ENCODE results near the gene MAGEB2. TPM values are rescaled to one million over a fixed set of nuclear protein-coding genes. Genes with fewer than 3 reads are reported as not detected.

The MAGEB2 gene
- total and polyA plus RNA-seq, 2 experiments from 2014 or later = 0.24 TPM; not detected in 1

DNA sequence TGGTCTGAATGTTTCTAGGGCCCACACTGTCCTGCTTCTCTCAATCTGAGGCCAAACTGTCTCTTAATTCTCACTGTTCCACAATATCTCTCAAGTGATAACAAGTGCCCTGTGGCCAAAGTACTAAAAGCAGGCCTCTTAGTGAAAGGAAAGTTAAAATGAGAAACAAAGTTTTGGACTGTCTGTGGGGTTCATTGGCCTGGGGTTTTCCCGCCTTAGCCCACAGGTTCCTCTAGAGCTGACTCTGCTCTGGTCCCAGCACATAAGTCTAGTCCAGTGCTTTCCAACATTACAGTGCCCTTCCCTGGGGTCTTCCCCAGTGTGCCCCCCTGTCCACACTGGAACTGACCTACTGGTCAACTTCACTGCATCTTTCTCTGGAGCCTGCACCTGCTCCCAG, 37.9 kb downstream of the MAGEB2 start (continued):
- TF ChIP-seq, protein P1, sequence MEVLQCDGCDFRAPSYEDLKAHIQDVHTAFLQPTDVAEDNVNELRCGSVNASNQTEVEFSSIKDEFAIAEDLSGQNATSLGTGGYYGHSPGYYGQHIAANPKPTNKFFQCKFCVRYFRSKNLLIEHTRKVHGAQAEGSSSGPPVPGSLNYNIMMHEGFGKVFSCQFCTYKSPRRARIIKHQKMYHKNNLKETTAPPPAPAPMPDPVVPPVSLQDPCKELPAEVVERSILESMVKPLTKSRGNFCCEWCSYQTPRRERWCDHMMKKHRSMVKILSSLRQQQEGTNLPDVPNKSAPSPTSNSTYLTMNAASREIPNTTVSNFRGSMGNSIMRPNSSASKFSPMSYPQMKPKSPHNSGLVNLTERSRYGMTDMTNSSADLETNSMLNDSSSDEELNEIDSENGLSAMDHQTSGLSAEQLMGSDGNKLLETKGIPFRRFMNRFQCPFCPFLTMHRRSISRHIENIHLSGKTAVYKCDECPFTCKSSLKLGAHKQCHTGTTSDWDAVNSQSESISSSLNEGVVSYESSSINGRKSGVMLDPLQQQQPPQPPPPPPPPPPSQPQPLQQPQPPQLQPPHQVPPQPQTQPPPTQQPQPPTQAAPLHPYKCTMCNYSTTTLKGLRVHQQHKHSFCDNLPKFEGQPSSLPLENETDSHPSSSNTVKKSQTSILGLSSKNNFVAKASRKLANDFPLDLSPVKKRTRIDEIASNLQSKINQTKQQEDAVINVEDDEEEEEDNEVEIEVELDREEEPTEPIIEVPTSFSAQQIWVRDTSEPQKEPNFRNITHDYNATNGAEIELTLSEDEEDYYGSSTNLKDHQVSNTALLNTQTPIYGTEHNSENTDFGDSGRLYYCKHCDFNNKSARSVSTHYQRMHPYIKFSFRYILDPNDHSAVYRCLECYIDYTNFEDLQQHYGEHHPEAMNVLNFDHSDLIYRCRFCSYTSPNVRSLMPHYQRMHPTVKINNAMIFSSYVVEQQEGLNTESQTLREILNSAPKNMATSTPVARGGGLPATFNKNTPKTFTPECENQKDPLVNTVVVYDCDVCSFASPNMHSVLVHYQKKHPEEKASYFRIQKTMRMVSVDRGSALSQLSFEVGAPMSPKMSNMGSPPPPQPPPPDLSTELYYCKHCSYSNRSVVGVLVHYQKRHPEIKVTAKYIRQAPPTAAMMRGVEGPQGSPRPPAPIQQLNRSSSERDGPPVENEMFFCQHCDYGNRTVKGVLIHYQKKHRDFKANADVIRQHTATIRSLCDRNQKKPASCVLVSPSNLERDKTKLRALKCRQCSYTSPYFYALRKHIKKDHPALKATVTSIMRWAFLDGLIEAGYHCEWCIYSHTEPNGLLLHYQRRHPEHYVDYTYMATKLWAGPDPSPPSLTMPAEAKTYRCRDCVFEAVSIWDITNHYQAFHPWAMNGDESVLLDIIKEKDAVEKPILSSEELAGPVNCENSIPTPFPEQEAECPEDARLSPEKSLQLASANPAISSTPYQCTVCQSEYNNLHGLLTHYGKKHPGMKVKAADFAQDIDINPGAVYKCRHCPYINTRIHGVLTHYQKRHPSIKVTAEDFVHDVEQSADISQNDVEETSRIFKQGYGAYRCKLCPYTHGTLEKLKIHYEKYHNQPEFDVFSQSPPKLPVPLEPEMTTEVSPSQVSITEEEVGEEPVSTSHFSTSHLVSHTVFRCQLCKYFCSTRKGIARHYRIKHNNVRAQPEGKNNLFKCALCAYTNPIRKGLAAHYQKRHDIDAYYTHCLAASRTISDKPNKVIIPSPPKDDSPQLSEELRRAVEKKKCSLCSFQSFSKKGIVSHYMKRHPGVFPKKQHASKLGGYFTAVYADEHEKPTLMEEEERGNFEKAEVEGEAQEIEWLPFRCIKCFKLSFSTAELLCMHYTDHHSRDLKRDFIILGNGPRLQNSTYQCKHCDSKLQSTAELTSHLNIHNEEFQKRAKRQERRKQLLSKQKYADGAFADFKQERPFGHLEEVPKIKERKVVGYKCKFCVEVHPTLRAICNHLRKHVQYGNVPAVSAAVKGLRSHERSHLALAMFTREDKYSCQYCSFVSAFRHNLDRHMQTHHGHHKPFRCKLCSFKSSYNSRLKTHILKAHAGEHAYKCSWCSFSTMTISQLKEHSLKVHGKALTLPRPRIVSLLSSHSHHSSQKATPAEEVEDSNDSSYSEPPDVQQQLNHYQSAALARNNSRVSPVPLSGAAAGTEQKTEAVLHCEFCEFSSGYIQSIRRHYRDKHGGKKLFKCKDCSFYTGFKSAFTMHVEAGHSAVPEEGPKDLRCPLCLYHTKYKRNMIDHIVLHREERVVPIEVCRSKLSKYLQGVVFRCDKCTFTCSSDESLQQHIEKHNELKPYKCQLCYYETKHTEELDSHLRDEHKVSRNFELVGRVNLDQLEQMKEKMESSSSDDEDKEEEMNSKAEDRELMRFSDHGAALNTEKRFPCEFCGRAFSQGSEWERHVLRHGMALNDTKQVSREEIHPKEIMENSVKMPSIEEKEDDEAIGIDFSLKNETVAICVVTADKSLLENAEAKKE (CRISPR knock-in tag; IDR thresholded peaks at IDR 0.05) = no peak
- TF ChIP-seq NANOG (IDR thresholded peaks at IDR 0.05; ENCODE audit: borderline replicate concordance) (no peak), JUNB (IDR thresholded peaks at IDR 0.05; ENCODE audit: unreplicated experiment) (no peak), ZNF114 (CRISPR knock-in tag; IDR thresholded peaks at IDR 0.05) (no peak), EZH2phosphoT487 (IDR thresholded peaks at IDR 0.05; ENCODE audit: unreplicated experiment) (no peak)
- TF ChIP-seq, protein P2, sequence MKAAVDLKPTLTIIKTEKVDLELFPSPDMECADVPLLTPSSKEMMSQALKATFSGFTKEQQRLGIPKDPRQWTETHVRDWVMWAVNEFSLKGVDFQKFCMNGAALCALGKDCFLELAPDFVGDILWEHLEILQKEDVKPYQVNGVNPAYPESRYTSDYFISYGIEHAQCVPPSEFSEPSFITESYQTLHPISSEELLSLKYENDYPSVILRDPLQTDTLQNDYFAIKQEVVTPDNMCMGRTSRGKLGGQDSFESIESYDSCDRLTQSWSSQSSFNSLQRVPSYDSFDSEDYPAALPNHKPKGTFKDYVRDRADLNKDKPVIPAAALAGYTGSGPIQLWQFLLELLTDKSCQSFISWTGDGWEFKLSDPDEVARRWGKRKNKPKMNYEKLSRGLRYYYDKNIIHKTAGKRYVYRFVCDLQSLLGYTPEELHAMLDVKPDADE (IDR thresholded peaks at IDR 0.05) = no peak
- TF ChIP-seq, protein P3, sequence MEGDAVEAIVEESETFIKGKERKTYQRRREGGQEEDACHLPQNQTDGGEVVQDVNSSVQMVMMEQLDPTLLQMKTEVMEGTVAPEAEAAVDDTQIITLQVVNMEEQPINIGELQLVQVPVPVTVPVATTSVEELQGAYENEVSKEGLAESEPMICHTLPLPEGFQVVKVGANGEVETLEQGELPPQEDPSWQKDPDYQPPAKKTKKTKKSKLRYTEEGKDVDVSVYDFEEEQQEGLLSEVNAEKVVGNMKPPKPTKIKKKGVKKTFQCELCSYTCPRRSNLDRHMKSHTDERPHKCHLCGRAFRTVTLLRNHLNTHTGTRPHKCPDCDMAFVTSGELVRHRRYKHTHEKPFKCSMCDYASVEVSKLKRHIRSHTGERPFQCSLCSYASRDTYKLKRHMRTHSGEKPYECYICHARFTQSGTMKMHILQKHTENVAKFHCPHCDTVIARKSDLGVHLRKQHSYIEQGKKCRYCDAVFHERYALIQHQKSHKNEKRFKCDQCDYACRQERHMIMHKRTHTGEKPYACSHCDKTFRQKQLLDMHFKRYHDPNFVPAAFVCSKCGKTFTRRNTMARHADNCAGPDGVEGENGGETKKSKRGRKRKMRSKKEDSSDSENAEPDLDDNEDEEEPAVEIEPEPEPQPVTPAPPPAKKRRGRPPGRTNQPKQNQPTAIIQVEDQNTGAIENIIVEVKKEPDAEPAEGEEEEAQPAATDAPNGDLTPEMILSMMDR (conservative IDR thresholded peaks at IDR 0.05; ENCODE audit: low read depth in 2 of 2) = no peak

DNA sequence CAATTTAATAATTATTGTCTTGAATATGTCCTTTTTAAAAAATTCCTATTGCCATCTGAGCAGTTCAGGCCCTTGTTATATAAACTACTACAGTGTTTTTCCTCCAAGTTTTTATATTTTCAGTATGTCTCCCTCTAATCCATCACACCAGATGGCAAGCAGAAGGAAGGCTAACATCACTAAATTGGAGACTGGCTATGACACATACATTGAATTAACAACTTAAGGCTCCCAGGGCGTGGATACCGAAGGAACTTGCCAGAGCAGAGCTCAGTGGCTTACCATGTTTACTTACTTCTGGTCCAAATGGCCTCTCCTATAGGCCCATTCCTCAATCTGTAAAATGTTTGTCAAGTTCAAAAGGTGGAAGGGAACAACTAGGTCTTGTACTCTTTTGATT, 44.6 kb downstream of the MAGEB2 start:
- H3K79me2 ChIP-seq (replicated peaks; ENCODE audit: insufficient read depth) = no peaks in the 10 kb centered on the region
- peaks cover 20% of the 10 kb centered on the region for H3K36me3 Mint-ChIP-seq (ENCODE audit: low read depth)
- no peak overlapping the region for H3K27ac Mint-ChIP-seq
- H3K9me2 ChIP-seq (ENCODE audit: insufficient read depth) = no peaks in the 10 kb centered on the region
- H3K36me3 ChIP-seq (ENCODE audit: insufficient read depth) = no peaks in the 10 kb centered on the region
- no peak overlapping the region for H3K27ac ChIP-seq (ENCODE audit: low read depth)
- no peaks in the 10 kb centered on the region for H3F3A ChIP-seq (replicated peaks; ENCODE audit: low read depth)
- DNase-seq (ENCODE audit: low spot score) (no peak), ATAC-seq (no peak)
- TF ChIP-seq CREB1 (CRISPR knock-in tag; IDR thresholded peaks at IDR 0.05; ENCODE audit: low read depth) = no peak
- TF ChIP-seq ZNF114 (CRISPR knock-in tag; IDR thresholded peaks at IDR 0.05) = no peak
- H3K4me1 Mint-ChIP-seq = no peaks in the 10 kb centered on the region
- H3K4me1 ChIP-seq (ENCODE audit: insufficient read depth) = no peaks in the 10 kb centered on the region
- H2AFZ ChIP-seq = no peak overlapping the region
- no peaks in the 10 kb centered on the region for H4K20me1 ChIP-seq (replicated peaks; ENCODE audit: insufficient read depth)
- H3K4me3 Mint-ChIP-seq = no peak overlapping the region
- H3K4me3 ChIP-seq = no peak overlapping the region
- H3K27me3 ChIP-seq (ENCODE audit: insufficient read depth) = no peaks in the 10 kb centered on the region
- peaks cover 30% of the 10 kb centered on the region for H3K9me3 Mint-ChIP-seq
- no peak overlapping the region for H3K4me2 ChIP-seq
- no peaks in the 10 kb centered on the region for H3K27me3 Mint-ChIP-seq (ENCODE audit: insufficient read depth, low read depth, poor library complexity)

Measured in GM23338 (cell line).